HG03575 (cell line): Measurements from ENCODE around the gene STAP2.
"Not testable (repeated sequence)": the region's sequence is repeated elsewhere in the genome, so short reads cannot be mapped to it uniquely, and the experiment has no call there.

Experiments
- ATAC-seq: cut with Tn5 transposase; IDR thresholded peaks from one replicate; pipeline ENCODE4 v1.9.1; 2021; ENCODE audit not compliant: unreplicated experiment, insufficient number of reproducible peaks, low FRiP score; ENCODE audit errors: extremely low read depth

The STAP2 gene

DNA sequence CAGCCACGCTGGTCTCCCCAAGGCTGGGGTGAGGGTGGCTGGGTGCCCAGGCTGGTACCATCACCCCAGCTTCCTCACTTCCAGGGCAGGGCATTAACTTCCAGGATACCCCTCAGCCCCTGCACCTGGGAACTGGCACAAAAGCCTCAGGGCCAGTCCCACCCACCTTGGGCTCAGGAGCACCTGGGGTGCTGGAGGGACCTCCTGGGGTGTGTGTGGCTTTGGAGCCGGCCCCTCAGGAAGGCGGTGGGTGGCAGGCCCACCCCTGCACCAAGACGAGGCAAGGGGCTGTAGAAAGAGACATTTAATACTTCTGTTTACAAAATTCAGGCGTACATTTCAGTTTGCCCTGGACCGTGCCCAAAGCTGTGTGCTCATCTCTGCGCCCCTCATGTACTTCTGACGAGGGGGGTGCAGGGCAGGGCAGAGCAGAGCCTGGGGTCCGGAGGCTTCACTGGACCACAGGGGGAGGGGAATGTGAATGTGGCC, 21.5 kb upstream of the STAP2 start:
- ATAC-seq = no peak

- ATAC-seq = no peak
Observed at GRCh38 chr19:4359627-4360000, 21.0 kb upstream of the STAP2 start.

DNA sequence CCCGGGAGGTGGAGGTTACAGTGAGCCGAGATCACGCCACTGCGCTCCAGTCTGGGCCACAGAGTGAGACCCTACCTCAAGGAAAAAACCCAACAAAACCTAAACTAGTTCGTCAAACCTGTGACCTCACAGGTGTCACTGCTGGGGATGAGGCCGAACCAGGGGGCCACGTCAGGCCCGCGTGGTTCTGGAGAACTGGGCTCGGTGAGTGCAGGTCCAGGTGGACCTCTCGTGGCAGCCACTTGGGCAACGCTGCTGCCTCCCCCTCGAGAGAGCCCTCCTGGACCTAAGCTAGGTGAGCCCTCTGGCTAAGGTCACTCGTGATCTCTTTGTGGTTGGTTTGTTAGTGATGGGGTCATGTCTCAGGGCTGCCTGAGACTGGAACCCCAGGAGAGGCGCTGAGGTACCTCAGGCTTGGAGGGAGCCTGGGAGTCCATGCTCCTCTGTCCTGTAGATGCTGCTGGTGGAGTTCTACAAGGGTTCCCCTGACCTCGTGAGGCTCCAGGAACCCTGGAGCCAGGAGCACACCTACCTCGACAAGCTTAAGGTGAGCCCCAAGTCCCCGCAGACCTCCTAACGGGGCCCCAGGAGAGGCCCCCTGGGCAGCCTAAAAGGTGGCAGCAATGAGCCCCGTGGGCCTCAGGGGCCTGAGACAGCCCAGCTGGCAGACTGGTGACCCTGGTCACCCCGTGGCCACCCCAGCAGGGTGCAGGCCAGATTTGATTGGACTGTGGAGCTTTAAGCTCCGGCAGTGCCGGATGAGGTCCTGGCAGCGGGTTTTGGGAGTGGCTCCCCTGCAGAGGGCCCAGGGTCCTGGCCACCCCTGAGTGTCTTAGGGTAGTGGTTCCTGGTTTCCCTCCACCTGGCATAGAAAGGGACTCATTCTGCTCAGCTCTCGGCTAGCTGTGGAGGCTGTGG, 20.3 kb upstream of the STAP2 start:
- ATAC-seq = no peak

GRCh38 chr19:4357921-4358326, 19.3 kb upstream of the STAP2 start:
- ATAC-seq = no peak

DNA sequence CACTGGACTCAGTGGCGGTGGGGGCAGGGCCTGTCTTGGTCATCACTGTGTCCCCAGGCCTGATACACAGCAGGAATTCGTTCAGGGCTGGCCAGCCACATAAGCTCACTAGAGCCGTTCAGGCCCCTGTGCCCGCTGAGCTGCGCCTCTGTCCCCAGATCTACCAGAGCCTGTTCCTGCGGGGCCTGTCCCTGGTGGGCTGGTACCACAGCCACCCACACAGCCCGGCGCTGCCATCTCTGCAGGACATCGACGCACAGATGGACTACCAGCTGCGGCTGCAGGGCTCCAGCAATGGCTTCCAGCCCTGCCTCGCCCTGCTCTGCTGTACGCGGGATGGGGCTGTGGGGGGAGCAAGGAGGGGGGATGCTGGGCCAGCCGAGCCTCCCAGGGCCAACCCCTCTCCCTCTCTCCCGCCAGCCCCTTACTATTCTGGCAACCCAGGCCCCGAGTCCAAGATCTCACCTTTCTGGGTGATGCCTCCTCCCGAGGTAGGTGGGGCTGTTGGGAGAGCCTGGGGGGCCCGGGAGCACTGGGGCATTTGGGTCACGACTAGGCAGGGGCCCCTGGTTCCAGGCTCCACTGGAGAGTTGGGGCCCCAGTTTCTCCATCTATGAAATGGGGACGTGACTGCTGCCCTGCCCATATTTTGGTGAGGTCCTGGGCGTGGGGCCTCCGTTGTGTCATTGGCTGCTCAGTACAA, 18.6 kb upstream of the STAP2 start:
- no peak for ATAC-seq

GRCh38 chr19:4354897-4355296, 16.3 kb upstream of the STAP2 start:
- no peak for ATAC-seq

GRCh38 chr19:4354282-4354681, 15.7 kb upstream of the STAP2 start:
- ATAC-seq = no peak

DNA sequence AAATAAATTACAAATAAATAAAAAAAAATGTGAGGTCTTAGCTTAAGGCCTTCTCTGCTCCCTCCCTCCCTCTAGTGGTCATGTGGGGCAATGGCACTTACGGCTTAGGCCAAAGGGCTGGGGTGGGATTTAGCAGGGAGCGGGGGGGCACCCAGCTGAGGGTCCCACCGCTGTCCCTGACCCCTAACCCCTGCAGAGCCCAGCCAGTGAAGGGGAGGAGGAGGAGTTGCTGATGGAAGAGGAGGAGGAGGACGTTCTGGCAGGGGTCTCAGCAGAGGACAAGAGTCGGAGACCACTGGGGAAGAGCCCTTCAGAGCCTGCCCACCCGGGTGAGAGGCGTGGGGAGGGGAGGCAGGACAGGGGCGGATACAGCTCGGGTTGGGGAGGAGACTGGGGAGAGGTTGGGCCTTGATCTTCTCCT, 14.1 kb upstream of the STAP2 start:
- ATAC-seq = no peak

DNA sequence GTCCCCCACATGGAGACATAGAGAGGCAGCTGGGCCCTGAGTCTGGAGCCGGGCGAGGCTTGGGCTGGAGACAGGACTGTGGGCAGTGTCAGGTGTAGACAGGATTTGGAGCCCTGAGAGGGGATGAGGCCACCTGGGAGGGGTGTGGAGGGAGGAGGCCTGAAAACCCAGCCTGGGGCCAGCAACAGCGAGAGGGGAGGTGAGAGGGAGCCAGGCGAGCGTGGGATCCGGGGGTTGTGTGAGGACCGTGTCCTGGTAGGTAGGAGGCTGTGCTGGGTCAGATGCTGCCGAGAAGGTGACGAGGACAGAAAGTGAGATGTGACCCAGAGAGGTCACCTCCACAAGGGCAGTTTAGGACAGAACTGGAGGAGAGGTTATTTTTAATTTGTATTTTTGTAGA, 12.1 kb upstream of the STAP2 start:
- no peak for ATAC-seq

DNA sequence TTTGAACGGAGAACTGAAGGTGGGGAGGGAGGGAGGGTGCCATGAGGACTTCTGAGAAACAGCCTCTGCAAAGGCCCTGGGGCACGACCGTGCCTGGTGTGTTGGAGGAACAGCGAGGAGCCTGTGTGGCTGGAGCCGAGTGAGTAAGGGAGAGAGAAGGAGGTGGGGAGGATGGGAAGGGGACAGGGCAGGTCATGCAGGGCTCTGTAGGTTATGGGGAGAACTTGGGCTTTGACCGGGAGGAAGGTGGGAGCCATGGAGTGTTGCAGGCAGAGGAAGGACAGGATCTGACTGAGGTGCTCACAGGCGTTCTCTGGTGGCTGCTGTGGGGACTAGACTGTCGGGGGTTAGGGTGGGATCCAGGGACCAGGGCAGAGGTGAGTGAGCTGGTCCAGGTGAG, 11.5 kb upstream of the STAP2 start:
- ATAC-seq = no peak

GRCh38 chr19:4349225-4349624, 10.6 kb upstream of the STAP2 start:
- ATAC-seq = not testable (repeated sequence)

GRCh38 chr19:4347521-4347920, 8.9 kb upstream of the STAP2 start:
- no peak for ATAC-seq

- no peak for ATAC-seq
Observed at GRCh38 chr19:4346020-4346383, 7.4 kb upstream of the STAP2 start.

DNA sequence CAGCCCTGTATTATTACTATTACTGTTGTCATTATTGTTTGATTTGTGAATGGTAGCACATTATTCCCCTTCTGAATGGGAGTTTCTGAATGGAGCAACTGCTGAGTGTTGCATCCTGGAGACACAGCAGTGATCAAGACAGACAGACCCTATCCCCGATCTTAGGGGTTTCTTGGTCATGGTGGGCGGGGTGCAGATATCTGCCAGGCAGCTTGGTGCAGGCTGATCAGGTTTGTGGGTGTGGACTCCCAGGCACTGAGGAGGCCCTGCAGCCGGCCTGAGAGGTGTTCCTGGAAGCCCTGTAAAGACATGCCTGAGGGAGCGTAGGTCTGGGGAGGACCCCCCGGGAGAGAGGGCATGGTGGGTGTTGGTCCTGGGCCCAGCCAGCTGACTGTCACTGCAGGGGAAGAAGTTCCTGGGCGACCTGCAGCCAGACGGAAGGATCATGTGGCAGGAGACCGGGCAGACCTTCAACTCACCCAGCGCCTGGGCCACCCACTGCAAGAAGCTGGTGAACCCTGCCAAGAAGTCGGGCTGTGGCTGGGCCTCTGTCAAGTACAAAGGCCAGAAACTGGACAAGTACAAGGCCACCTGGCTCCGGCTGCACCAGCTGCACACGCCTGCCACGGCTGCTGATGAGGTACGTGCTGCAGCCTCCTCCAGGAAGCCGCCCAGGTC, 6.9 kb upstream of the STAP2 start:
- ATAC-seq = no peak

- ATAC-seq = no peak
Observed at GRCh38 chr19:4343370-4344307, 5.0 kb upstream of the STAP2 start, which contains the start of gene MPND. TSS of gene MPND (plus strand) at chr19:4343562. CDS start at chr19:4343594, 32 bp downstream.

DNA sequence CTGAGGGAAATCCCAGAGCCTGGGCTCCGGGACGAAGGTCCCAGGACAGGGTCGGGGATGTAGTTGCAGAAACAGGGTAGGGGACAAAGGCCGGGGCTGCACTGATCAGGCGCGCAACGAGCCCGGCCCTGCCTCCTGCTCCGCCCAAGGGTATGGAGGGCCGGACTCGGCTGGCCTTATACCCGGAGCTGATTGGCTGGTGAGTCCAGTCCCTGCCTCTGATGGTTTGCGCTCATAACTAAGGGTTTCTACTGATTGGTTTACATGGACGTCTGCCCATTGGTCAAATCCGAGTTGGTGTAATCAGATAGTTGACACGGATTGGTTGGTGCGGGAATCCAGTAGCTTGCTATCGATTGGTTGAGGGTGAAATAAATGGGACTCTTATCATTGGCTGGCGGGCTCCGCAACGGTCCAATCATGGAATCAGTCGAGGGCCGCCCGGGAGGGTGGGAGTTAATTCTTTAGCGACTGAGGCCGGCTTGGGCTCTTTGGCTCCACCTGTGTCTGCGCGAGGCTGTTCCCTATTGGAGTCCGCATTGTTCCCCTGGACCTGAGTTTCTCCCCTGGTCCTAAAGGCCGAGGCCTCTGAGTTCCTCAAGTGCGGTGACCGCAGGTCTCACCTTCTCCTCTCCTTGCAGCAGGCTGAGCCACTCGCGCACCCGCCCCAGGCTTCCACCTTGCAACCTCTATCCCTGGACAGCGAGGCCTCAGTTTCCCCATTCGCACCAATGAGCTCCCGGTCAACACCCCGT, 4.2 kb upstream of the STAP2 start:
- peak; percentile 63 for ATAC-seq

GRCh38 chr19:4342314-4342614, 3.6 kb upstream of the STAP2 start:
- ATAC-seq = no peak

- no peak for ATAC-seq
Observed at GRCh38 chr19:4337906-4338440, 654 bp downstream of the STAP2 start.
